Eye (tissue), 1 donor: ENCODE data around the gene DNAJC7.
"Not testable (repeated sequence)": the region's sequence is repeated elsewhere in the genome, so short reads cannot be mapped to it uniquely, and the experiment has no call there.

ENCODE experiments used
- DNase-seq: peaks from one replicate; pipeline ENCODE4 v3.0.0-alpha.2; 2015

DNAJC7 gene

GRCh38 chr17:42010898-42011516 is 6.2 kb downstream of the DNAJC7 start:
- no peak for DNase-seq

GRCh38 chr17:42010266-42010680 is 7.0 kb downstream of the DNAJC7 start:
- DNase-seq = not testable (repeated sequence)

GRCh38 chr17:42009170-42009569 is 8.1 kb downstream of the DNAJC7 start:
- no peak for DNase-seq

- no peak for DNase-seq
Observed at GRCh38 chr17:42005166-42005565, 12.1 kb downstream of the DNAJC7 start.

GRCh38 chr17:42002792-42003301 is 14.4 kb downstream of the DNAJC7 start:
- DNase-seq = no peak

- no peak for DNase-seq
Observed at GRCh38 chr17:42002175-42002791, 15.0 kb downstream of the DNAJC7 start.

GRCh38 chr17:42001729-42002128 is 15.5 kb downstream of the DNAJC7 start:
- no peak for DNase-seq

GRCh38 chr17:42000413-42001133 is 16.7 kb downstream of the DNAJC7 start:
- no peak for DNase-seq

- DNase-seq = no peak
Observed at GRCh38 chr17:41998497-41998896, 18.7 kb downstream of the DNAJC7 start.

- no peak for DNase-seq
Observed at GRCh38 chr17:41996855-41997164, 20.4 kb downstream of the DNAJC7 start.

GRCh38 chr17:41992576-41992975 is 24.7 kb downstream of the DNAJC7 start:
- DNase-seq = peak; percentile 25

GRCh38 chr17:41989702-41990419 is 27.4 kb downstream of the DNAJC7 start:
- no peak for DNase-seq

- no peak for DNase-seq
Observed at GRCh38 chr17:41988418-41988817, 28.8 kb downstream of the DNAJC7 start.

- DNase-seq = no peak
Observed at GRCh38 chr17:41987642-41988041, 29.6 kb downstream of the DNAJC7 start.

GRCh38 chr17:41986634-41987033 is 30.6 kb downstream of the DNAJC7 start:
- DNase-seq = no peak

GRCh38 chr17:41985919-41986318 is 31.3 kb downstream of the DNAJC7 start:
- no peak for DNase-seq

- no peak for DNase-seq
Observed at GRCh38 chr17:41984454-41984853, 32.8 kb downstream of the DNAJC7 start.

GRCh38 chr17:41982026-41982760 is 35.0 kb downstream of the DNAJC7 start:
- DNase-seq = no peak

GRCh38 chr17:41977991-41978390 is 39.2 kb downstream of the DNAJC7 start:
- no peak for DNase-seq

GRCh38 chr17:41976142-41976768 is 41.0 kb downstream of the DNAJC7 start:
- DNase-seq = no peak

- DNase-seq = no peak
Observed at GRCh38 chr17:41975099-41976083, 41.8 kb downstream of the DNAJC7 start.
